GM18519 (cell line): ENCODE measurements around the gene EN2.

Experiments
- ATAC-seq: cut with Tn5 transposase; IDR thresholded peaks from one replicate; pipeline ENCODE4 v1.9.1; 2021; ENCODE audit warnings: mild to moderate bottlenecking, moderate library complexity; ENCODE audit not compliant: unreplicated experiment, low FRiP score

Gene EN2

DNA sequence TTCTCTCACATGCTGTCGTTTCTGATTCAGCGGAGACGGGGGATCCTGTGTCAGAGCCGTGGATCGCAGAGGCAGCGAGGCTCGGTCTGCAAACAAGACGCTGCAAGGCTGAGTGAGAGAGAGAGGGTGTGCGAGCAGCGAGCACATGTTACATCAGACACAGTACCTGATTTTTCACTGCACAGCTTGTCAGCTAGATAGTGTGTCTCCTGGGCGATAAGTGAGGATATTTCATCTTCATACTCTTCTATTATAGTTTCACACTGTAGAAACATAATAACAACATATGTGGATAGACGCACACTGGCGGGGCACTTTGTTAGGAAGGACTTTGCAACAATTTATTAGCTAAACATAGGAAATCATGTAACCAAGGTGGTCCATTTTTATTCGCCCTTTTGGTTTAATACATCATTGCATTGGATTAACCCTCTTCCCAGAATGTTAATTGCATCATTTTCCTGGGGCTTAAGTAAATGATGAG, 49.0 kb downstream of the EN2 start:
- no peak for ATAC-seq

DNA sequence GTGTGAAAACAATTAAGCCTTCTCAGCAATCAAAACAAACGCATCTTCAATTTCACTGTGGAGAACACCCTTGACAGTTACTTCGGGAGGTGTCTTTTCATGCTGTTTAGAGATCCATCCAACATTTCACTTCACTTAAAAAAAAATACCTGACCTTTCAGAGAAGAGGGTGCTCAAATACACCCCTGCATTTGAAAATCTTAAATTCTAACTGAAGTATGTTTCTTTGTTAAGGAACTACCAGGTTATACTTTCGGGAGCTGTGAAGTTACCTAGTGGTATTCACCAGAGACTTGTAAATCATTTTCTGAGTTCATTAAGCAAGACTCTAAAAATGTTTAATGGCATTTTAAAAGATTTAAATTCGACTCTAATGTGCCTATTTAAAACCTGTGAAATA, 49.6 kb downstream of the EN2 start:
- ATAC-seq: no peak

DNA sequence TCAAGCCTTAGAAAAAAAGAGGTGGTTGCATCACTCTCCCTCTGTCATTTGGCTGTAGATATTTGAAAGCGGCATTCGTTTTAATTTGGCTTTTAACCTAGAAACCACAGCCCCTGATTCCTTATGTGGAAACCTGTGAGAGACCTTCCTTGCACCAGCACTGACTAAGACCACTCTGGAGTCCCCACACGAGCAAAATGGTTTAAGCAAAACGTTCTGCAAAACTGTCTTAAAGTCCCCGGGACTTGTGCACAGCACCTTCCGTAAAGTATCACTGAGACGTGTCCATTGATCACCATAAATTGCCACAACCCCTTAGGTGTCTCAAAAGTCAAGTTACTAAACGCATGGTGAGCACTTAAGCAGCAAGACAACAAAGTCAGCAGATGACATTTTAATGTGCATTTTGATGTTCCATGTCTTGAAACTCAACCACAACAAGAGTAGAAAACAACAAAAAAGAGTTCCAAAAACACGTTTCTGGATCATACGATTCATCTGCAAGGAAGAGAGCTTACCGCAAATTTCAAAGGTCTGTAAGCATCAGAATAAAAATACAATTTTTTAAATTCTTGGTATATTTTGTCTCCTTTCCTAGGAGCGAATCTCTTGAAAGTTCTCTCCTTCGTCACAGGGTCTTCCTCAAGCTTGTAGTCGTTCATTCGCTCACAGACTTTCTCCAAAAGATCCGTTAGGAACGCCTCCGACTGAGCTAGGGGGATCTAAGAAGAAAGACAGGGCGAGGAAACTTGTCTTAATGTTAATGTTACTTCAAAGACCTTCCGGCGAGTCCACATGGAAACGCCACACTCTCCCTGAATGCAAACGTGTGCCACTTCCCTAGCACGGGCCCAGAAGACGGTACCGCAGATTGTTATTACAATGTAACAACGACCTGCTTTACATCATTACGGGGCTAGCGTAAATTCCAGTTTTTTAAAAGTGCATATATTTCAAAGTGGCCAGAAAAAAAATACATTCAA, 50.7 kb downstream of the EN2 start:
- ATAC-seq: no peak

DNA sequence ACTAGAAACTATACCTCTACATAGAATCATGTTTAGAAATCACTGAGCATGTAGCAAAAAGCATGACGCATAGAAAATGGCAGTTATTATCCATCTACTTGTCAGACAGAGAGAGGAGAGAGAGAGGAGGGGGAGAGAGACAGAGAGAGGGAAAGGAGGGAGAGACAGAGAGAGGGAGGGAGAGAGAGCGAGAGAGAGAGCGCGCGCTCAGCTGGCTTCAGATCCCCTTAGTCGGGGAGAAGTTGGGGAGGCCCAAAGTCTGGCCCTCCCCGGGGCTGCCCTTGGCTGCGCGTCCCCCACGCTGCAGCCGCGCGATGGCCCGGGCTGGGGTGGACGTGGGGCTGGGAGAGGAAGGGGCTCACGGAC, 51.4 kb downstream of the EN2 start:
- no peak for ATAC-seq

DNA sequence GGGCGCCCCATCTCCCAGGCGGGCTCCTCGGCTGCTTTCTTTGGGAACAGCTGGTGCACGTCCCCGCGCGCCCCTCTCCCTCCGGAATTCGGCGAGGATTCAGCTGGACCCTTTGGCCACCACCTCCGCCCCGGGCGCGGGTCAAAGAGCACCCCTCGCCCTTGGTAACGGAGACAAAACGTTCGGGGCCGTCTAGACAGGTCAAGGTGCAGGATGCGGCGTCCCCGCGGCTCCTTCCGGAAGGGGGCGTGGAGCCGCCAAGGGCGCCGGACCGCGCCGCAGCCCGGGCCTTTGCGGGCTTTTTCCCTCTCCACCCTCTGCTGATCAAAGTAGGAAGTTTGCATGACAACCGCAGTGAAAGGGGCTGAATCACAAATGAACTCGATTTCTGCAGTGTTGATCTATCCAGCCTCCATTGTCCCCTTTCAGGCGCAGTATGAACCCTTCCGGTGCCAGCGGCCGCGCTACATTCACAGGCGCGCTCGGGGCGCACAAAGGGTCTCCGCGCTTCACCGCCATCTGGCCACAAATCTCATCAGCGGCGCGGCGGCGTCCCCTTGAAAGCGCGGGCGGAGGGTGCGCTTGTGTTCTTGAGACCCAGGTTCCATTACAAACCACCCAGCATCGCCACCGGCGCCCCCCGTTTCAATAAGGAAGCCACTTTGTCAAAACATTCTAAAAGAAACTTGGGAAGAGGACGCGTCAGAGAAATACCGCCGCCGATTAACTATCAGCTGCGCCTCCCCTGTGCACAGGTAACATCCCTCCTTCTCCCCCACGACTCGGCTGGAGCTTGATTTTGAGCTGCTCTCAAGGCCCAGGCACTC, 52.0 kb downstream of the EN2 start:
- ATAC-seq: no peak

DNA sequence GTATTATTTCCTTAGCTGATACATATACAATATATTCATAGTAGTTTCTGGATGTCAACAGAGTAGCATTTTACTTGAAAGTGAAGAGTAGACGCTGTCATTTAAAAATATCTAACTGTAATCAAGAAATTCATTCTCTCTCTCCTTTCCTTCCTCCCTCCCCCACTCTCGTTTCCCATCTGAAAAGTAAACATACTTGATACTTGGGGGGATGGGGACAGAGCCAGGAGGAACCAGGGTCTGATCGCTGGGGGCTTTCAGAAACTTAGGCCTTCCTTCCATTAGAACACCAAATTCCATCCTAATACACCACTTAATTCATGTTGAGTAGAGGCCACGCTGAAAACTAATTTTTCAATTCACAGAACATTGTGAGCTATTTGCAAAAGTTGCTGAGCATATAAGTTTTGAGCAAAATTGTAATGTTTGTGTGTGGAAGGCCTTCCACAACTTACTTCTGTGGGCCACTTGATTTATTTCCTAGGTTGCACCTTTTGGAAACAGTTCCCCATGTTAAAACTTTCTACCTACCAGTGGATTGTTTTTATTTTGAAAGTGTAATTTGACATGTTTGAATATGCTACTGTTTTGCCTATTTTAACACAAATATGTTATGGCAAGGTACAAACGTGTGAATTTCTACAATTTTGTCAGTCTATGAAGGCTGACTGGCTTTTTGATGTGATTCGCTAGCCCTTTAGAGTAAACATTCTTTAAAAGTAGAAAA, 53.2 kb downstream of the EN2 start:
- ATAC-seq: no peak

DNA sequence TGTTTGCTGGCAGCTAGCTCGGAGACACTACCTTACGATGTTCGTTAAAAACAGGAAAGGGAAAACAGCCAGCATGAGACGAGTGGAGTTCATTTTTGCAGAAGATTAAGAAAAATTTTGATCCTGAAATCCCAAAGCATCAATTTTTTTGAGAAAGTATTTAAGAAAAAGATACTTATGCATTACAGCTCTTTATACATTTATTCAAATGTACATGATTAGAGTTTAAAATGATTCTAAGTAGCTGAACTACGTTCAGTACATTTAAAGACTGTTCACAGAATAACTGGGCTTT, 53.7 kb downstream of the EN2 start:
- ATAC-seq: no peak

DNA sequence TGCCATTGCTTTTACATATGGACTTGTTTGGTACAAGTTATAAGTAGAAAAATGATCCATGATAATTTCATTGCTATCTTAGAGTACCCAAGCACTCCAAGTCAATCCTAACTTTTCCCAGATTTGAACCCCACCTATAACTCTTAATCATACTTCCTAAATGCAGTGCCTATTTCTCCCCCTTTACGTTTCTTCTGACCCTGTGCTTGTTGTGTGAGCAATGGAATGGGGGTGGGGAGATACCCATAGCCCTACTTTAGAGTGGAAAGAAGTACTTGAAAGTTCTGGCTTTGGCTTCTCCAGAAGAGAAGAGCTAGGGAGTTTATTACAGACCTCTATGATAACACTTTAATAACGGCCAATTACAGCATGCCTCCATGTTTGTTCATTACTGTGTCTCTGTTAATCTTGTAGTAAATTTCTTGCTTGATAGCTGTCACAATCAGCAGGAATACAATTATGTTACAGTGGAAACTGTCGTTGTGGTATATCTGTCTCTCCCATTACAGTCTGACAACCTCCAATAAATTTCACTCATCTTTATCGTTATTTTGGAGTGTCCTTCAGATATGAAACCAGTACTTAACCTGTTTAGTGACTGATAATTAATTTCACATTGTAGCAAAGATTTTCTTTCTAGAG, 54.4 kb downstream of the EN2 start:
- ATAC-seq: no peak

DNA sequence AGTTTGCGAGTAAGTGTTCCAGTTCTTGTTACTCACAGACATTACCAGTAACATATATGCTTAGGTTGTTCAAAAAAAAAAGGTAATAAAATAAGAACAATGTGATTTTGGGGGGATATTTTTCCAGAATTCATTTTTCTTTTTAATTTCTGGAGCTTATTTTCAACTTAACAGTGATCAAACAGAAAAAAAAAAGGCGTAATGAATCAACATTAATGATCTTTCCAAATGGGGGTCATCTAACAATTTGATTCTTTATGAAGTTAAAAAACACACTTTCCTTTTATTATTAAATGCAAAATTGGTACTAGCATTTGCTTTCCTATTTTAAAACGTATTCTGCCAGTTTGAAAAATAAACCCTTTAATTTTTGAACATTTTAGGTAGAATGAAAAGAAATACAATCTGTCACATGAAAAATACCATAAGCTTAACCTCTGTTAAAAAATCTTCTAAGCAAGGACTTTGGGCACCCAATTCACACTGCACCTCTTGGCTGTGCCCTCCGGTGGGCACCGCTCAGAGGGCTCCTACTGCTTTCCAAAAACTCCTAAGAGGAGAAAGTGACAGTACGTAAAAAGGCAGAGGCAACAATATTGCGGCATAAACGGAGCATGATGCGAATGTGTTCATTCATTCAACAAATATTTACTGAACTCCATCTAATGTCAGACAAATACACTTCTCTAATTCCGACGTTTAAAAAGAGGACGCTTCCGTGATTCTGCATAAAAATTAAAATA, 55.8 kb downstream of the EN2 start:
- ATAC-seq: no peak

DNA sequence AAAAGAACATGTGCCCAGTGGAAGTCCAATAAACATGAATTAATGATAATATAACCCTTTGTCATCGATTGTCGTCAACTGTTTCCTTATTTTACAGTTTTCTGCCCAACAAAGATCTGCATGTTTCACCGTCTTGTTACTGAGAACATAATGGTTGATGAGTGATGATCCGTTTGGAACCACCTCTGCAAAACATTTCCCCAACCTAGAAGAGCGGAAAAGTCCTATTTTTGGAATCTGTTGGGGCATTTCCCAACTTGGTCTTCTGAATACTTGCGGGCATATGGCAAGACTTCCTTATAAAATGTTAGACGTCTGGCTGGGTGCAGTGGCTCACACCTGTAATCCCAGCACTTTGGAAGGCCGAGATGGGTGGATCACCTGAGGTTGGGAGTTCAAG, 56.4 kb downstream of the EN2 start:
- no peak for ATAC-seq
